IPS-20b (cell line): ENCODE data around the gene MRI1.
"Not testable (repeated sequence)": the region's sequence is repeated elsewhere in the genome, so short reads cannot be mapped to it uniquely, and the experiment has no call there.

Experiments used
- H3K27ac ChIP-seq: one replicate; pipeline ENCODE4 v1.5.1; 2013; ENCODE audit warnings: low read length
- H3K27me3 ChIP-seq: 2 replicates; pipeline ENCODE4 v1.6.1; 2013; ENCODE audit warnings: mild to moderate bottlenecking, low read length, inconsistent platforms; ENCODE audit not compliant: insufficient read depth
- H3K36me3 ChIP-seq: 2 replicates; pipeline ENCODE4 v1.6.1; 2013; ENCODE audit warnings: low read depth, mild to moderate bottlenecking, inconsistent platforms, low read length, moderate library complexity; ENCODE audit not compliant: insufficient read depth
- H3K4me1 ChIP-seq: 2 replicates; pipeline ENCODE4 v1.6.1; 2013; ENCODE audit warnings: mild to moderate bottlenecking, control low read depth, inconsistent platforms, low read length, moderate library complexity; ENCODE audit not compliant: insufficient read depth
- H3K4me3 ChIP-seq: 2 replicates; pipeline ENCODE4 v1.5.1; 2013; ENCODE audit warnings: mild to moderate bottlenecking, low read length, inconsistent platforms
- H3K9ac ChIP-seq: 2 replicates; pipeline ENCODE4 v1.6.1; 2013; ENCODE audit warnings: low read depth, mild to moderate bottlenecking, inconsistent platforms, low read length, moderate library complexity
- H3K9me3 ChIP-seq: 2 replicates; pipeline ENCODE4 v1.6.1; 2013; ENCODE audit warnings: mild to moderate bottlenecking, low read depth, low read length, inconsistent platforms; ENCODE audit not compliant: insufficient read depth

MRI1 gene

DNA sequence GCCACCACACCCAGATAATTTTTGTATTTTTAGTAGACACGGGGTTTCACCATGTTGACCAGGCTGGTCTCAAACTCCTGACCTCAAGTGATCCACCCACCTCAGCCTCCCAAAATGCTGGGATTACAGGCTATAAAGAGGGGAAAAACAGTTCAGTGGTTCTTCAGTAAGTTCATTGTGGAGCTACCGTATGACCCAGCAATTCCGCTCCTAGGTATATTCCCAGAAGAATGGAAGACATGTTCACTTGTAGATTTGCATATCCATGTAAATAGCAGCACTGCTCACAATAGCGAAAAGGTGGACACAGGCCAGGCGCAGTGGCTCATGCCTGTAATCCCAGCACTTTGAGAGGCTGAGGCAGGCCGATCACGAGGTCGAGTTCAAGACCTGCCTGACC lies 15.5 kb downstream of the MRI1 start:
- not testable (repeated sequence) for H3K4me1 ChIP-seq, H3K9me3 ChIP-seq, H3K27ac ChIP-seq, H3K4me3 ChIP-seq, H3K9ac ChIP-seq, H3K27me3 ChIP-seq
- peaks cover 34% of the 10 kb centered on the region for H3K36me3 ChIP-seq

DNA sequence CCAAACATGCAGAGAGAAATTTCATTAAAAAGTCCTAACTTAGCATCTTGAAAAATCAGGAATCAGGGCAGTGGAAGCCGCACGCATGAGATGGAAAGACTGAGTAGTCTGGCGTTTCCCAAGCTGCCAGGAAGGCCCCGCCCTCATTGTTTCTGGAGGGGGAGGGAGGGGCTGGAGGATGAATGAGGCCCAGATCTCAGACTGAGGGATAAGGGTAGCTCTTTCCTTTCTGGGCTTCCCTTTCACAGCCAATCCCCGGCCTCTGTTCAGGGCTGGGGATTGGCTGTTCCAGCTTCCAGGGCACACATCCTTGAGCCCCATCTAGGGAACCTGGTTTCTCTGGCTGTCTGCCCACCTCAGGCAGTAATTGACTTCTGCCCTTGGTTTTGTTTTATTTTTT lies 17.2 kb downstream of the MRI1 start:
- Histone ChIP-seq H3K4me3 (no peak overlapping the region), H3K27me3 (no peaks in the 10 kb centered on the region), H3K27ac (no peak overlapping the region), H3K36me3 (peaks cover 31% of the 10 kb centered on the region), H3K9ac (no peak overlapping the region), H3K4me1 (0 out of 2 replicates have a peak, but pooled peaks cover 3% of the 10 kb centered on the region), H3K9me3 (no peaks in the 10 kb centered on the region)

DNA sequence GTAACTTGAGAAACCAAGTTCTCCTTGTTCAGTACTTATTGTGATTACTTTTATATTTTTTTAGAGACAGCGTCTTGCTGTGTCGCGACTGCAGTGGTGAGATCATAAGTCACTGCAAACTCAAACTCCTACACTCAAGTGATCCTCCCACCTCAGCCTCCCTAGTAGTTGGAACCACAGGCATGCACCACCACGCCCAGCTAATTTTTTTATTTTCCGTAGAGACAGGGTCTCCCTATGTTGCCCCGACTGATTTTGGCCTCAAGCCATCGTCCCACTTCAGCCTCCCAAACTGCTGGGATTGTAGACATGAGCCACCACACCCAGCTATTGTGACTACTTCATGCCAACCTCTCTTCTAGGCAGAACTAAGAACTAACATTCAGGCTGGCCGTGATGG lies 18.2 kb downstream of the MRI1 start:
- Histone ChIP-seq H3K4me1 (0 out of 2 replicates have a peak, but pooled peaks cover 3% of the 10 kb centered on the region), H3K27ac (no peak overlapping the region), H3K9ac (no peak overlapping the region; the same call in 1 of the 2 replicates)

DNA sequence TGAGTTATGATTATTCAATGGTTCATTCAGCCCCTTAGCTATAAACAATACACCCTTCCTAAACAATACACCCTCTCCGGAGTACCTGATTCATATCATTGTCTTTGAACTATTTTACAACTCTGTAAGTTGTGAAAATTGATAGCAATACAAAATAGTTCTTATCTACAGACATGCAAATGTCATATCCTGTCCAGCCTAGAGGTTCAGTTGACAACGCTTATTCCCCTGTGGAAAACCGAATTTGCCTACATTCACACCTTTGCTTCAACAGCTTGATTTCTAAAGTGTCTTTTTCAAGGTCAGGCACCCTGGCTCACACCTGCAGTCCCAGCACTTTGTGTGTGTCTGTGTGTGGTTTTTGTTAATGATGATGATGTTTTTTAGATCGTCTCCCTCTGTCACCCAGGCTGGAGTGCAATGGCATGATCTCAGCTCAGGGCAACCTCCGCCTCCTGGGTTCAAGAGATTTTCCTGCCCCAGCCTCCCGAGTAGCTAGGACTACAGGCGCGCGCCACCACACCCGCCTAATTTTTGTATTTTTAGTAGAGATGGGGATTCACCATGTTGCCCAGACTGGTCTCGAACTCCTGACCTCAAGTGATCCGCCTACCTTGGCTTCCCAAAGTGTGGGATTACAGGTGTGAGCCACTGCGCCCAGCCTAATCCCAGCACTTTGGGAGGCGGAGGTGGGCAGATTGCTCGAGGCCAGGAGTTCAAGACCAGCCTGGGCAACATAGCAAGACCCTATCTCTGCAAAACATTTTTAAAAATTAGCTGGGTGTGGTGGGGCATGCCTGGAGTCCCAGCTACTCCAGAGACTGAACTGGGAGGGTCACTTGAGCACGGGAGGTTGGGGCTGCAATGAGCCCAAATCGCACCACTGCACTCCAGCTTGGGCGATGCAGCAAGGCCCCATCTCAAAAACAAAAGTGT lies 19.5 kb downstream of the MRI1 start:
- Histone ChIP-seq H3K9me3 (no peaks in the 10 kb centered on the region), H3K27me3 (no peaks in the 10 kb centered on the region), H3K36me3 (peaks cover 10% of the 10 kb centered on the region), H3K27ac (no peak overlapping the region), H3K9ac (no peak overlapping the region), H3K4me1 (0 out of 2 replicates have a peak, but pooled peaks cover 3% of the 10 kb centered on the region), H3K4me3 (no peak overlapping the region)

More for the DNA sequence above, 18.2 kb downstream of the MRI1 start:
- no peak overlapping the region for H3K4me3 ChIP-seq
- H3K36me3 ChIP-seq, result peaks cover 23% of the 10 kb centered on the region
- no peaks in the 10 kb centered on the region for H3K9me3 ChIP-seq
- H3K27me3 ChIP-seq, result no peaks in the 10 kb centered on the region

DNA sequence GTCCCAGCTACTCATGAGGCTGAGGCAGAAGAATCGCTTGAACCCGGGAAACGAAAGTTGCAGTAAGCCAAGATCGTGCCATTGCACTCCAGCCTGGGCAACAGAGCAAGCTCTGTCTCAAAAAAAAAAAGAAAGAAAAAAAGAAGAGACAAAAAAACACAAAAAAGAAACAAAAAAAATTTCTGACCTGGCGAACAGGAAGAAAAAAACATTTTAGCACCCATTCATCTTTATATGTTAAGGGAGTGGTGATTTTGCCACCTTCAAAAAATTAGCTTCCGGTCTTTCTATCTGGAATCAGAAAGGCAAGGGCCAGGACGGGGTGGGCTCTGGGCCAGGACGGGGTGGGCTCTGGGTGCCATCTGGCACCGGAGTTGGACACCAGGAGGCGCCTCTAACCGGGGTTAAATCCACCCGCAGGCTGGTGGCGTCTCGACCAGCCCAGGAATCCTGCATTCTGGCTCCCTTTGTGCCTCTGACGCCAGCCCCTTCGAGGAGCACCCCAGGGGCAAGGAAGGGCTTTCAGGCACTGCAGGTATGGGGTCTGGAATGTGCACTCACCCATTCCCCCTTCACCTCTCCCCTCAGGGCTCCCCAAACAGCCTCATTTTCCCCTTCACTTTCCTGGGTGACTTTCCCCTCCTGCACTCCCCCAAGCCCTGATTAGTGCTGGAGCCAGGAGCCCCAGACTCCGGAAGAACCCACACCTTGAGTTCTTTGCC lies 20.6 kb downstream of the MRI1 start:
- H3K4me1 ChIP-seq, result 0 out of 2 replicates have a peak, but pooled peaks cover 3% of the 10 kb centered on the region
- no peaks in the 10 kb centered on the region for H3K27me3 ChIP-seq

DNA sequence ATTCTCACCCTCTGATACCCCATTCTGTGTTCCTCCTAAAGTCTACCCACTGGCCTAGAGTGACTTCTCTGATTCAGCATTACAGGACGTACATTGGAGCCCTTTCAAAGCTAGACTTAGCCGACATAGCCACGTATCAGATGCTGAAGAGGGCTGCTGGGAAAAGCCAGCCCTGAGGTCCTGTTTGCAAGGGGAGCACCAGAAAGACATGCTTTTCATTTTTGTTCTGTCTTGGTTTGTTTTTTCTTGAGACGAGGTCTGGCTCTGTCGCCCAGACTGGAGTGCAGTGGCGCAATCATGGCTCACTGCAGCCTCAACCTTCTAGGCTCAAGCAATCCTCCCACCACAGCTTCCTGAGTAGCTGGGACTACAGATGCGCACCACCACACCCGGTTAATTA lies 24.7 kb downstream of the MRI1 start:
- no peaks in the 10 kb centered on the region for H3K9me3 ChIP-seq
- H3K4me1 ChIP-seq, result 0 out of 2 replicates have a peak, but pooled peaks cover 3% of the 10 kb centered on the region
- H3K4me3 ChIP-seq, result no peak overlapping the region
- H3K36me3 ChIP-seq, result no peaks in the 10 kb centered on the region
- no peaks in the 10 kb centered on the region for H3K27me3 ChIP-seq
- no peak overlapping the region for H3K27ac ChIP-seq
- H3K9ac ChIP-seq, result no peak overlapping the region

More for the DNA sequence above, 20.6 kb downstream of the MRI1 start:
- Histone ChIP-seq H3K36me3 (no peaks in the 10 kb centered on the region), H3K9me3 (no peaks in the 10 kb centered on the region), H3K27ac (no peak overlapping the region), H3K9ac (no peak overlapping the region), H3K4me3 (no peak overlapping the region)

DNA sequence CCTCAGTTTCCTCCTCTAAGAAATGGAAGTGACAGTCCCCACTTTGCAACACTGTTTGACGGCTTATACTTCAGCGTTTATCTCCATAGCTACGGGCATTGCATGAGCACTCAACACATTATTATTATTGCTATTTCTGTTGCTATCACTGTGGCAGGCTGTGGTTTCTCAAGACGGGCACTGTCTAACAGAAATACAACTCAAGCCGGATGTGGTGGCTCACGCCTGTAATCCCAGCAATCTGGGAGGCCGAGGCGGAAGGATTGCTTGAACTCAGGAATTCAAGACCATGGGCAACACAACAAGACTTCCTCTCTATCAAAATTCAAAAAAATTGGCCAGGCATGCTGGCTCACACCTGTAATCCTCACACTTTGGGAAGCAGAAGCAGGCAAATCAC lies 26.0 kb downstream of the MRI1 start:
- H3K36me3 ChIP-seq, result no peaks in the 10 kb centered on the region
- 0 out of 2 replicates have a peak, but pooled peaks cover under 1% of the 10 kb centered on the region for H3K4me1 ChIP-seq
- no peaks in the 10 kb centered on the region for H3K27me3 ChIP-seq
- no peak overlapping the region for H3K27ac ChIP-seq
- H3K9ac ChIP-seq, result no peak overlapping the region
- no peaks in the 10 kb centered on the region for H3K9me3 ChIP-seq
- no peak overlapping the region for H3K4me3 ChIP-seq

DNA sequence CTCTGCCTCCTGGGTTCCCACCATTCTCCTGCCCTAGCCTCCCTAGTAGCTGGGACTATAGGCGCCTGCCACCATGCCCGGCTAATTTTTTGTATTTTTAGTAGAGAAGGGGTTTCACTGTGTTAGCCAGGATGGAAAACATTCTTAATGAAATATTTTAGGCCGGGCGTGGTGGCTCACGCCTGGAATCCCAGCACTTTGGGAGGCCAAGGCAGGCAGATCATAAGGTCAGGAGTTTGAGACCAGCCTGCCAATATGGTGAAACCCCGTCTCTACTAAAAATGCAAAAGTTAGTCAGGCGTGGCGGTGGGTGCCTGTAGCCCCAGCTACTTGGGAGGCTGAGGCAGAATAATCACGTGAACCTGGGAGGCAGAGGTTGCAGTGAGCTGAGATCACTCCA lies 29.0 kb downstream of the MRI1 start:
- H3K4me3 ChIP-seq, H3K27me3 ChIP-seq, H3K4me1 ChIP-seq, H3K36me3 ChIP-seq, H3K9me3 ChIP-seq, H3K27ac ChIP-seq, H3K9ac ChIP-seq: not testable (repeated sequence)

DNA sequence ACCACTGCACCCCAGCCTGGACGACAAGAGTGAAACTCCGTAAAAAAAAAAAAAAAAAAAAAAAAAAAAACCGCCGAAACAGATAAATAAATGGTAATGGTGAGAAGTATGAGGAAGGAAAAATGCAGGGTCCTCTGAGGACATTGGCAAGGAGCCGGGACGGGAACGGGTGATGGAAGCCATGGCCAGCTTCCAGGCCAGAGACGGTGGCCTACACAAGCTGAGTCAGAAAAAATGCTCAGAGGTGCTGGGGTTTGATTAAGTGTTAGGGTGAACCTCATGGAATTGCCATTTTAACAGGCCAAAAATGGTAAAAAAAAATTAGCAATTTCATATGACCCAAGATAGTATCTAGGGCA lies 30.1 kb downstream of the MRI1 start:
- Histone ChIP-seq H3K4me3 (peak overlapping the region; percentile 55), H3K27me3 (no peaks in the 10 kb centered on the region), H3K36me3 (no peaks in the 10 kb centered on the region), H3K4me1 (peaks cover 2% of the 10 kb centered on the region; the same call in 1 of the 2 replicates), H3K27ac (no peak overlapping the region), H3K9ac (peak overlapping the region; percentile 30; the same call in 1 of the 2 replicates), H3K9me3 (no peaks in the 10 kb centered on the region)

DNA sequence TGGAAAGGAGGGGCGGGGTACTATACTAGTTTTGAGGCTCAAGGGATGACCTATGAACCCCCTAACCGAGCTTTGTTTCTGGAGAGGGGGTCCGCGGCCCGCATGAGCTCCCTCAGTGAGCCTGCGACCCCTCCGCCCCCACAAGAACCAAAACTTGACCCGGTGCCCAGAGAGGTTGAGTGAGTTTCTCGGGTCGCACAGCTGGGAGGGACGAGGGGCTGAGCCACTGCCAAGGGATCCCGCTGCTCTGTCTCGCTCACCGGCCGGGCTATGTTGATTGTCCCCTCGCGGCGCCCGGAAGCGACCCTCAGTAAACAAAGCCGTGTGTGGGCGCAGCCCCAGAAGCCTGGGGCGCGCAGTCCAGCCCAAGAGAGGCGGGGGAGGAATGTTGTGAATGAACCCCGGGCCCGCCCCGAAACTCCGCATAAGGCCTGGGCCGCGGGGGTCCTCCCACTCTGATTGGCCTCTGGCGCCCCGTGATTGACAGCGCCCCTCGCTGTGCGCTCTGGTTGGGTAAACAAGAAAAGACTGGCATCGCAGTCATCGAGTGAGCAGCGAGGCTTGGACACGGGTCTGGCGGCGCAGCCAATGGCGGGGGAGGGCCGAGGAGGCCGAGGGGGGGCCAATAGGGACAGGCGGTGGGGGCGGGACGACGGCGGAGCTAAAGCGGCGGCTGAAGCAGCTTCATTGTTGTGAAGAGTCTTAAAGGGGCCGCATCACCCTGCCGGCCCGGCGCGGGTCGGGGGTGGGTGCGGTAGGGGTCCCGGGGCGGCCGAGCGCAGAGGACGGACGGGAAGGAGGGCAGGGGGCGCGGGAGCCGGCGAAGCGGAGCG lies 30.7 kb downstream of the MRI1 start, which contains the start of gene ZSWIM4:
Gene ZSWIM4 (plus strand): TSS at position 687 of the 833 bp plus-strand sequence. CDS start 206 bp downstream, outside the sequence.
- Histone ChIP-seq H3K9me3 (no peaks in the 10 kb centered on the region), H3K27me3 (no peaks in the 10 kb centered on the region), H3K9ac (peak within 1 kb of the TSS; percentile 88; the same call in 1 of the 2 replicates), H3K4me3 (peak within 1 kb of the TSS; percentile 93), H3K36me3 (no peaks in the 10 kb centered on the region), H3K27ac (peak within 1 kb of the TSS; percentile 70), H3K4me1 (peaks cover 2% of the 10 kb centered on the region; the same call in 1 of the 2 replicates)
